HCT116 (cell line): ENCODE results near the gene TUBB8B.
"Not testable (repeated sequence)": the region's sequence is repeated elsewhere in the genome, so short reads cannot be mapped to it uniquely, and the experiment has no call there.

Source experiments
- EZH2phosphoT487 ChIP-seq: fragments of 200-600 bp; IDR thresholded peaks from 2 replicates; pipeline ENCODE4 v1.6.1; 2018; ENCODE audit warnings: antibody characterized with exemption, borderline replicate concordance
- POLR2A ChIP-seq: IDR thresholded peaks from 2 replicates; pipeline ENCODE4 v1.7.0; 2011; ENCODE audit warnings: borderline replicate concordance; ENCODE audit not compliant: insufficient read depth, insufficient read length; ENCODE audit errors: extremely low read depth

- not testable (repeated sequence) for TF ChIP-seq EZH2phosphoT487, POLR2A
These were observed 39.5 kb downstream of the TUBB8B start for GRCh38 chr18:9937-10336.
